ENCODE results near the gene NINL.

DNA sequence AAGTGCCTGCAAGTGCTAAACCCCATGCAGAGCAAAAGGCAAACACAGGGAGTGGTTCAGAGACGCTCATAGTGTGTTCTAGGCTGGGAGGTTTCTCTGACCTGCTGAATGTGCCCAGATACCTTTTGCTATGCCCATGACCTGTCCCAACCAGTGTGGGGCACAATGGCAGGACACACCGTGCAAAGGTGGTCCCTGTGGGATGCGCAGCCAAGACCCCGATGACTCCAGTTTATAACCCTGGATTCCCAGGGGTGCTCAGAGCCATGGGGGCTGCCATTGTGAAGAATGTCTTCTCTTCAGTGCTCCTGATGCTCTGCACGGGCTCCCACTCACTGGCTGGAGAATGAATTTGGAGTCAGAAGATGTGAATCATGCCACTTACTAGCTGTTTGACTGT is 2.2 kb upstream of the NINL start:
- TF ChIP-seq, protein P1, sequence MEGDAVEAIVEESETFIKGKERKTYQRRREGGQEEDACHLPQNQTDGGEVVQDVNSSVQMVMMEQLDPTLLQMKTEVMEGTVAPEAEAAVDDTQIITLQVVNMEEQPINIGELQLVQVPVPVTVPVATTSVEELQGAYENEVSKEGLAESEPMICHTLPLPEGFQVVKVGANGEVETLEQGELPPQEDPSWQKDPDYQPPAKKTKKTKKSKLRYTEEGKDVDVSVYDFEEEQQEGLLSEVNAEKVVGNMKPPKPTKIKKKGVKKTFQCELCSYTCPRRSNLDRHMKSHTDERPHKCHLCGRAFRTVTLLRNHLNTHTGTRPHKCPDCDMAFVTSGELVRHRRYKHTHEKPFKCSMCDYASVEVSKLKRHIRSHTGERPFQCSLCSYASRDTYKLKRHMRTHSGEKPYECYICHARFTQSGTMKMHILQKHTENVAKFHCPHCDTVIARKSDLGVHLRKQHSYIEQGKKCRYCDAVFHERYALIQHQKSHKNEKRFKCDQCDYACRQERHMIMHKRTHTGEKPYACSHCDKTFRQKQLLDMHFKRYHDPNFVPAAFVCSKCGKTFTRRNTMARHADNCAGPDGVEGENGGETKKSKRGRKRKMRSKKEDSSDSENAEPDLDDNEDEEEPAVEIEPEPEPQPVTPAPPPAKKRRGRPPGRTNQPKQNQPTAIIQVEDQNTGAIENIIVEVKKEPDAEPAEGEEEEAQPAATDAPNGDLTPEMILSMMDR (IDR thresholded peaks at IDR 0.05), result no peak
- no peak for TF ChIP-seq POLR2A (IDR thresholded peaks at IDR 0.05)
